HEK293T (cell line): Measurements from ENCODE around the gene DNAH17.

Source experiments
- CTCF ChIA-PET: fragments of 350-600 bp; formaldehyde crosslinking; extraction: SDS; loops from one replicate; lab custom pipeline; 2021; ENCODE audit warnings: antibody characterized with exemption, inconsistent platforms; lab: Yijun Ruan, JAX
- POLR2A ChIA-PET: fragments of 350-600 bp; formaldehyde crosslinking; extraction: SDS; loops from one replicate; lab custom pipeline; 2020; ENCODE audit warnings: antibody characterized with exemption, inconsistent platforms; lab: Yijun Ruan, JAX
- DNase-seq: peaks from one replicate; pipeline ENCODE4 v3.0.0; 2012; ENCODE audit warnings: mixed read lengths; ENCODE audit errors: extremely low spot score
- ARNT ChIP-seq: fragments of 450-650 bp; IDR thresholded peaks from 2 replicates; pipeline ENCODE4 v1.6.1; 2017; ENCODE audit warnings: mild to moderate bottlenecking
- BHLHE40 ChIP-seq: fragments of 450-650 bp; IDR thresholded peaks from 2 replicates; pipeline ENCODE4 v1.6.1; 2016; ENCODE audit warnings: mild to moderate bottlenecking, moderate library complexity, borderline replicate concordance
- CTBP1 ChIP-seq: fragments of 450-650 bp; IDR thresholded peaks from 2 replicates; pipeline ENCODE4 v1.6.1; 2016; ENCODE audit warnings: borderline replicate concordance
- ELF4 ChIP-seq: fragments of 450-650 bp; IDR thresholded peaks from 2 replicates; pipeline ENCODE4 v1.6.1; 2017; ENCODE audit warnings: antibody characterized with exemption
- FOXA1 ChIP-seq: fragments of 450-650 bp; IDR thresholded peaks from 2 replicates; pipeline ENCODE4 v1.6.1; 2016; ENCODE audit warnings: mild to moderate bottlenecking
- FOXK2 ChIP-seq: fragments of 450-650 bp; IDR thresholded peaks from 2 replicates; pipeline ENCODE4 v1.6.1; 2016; ENCODE audit warnings: mild to moderate bottlenecking
- FOXM1 ChIP-seq: fragments of 450-650 bp; IDR thresholded peaks from 2 replicates; pipeline ENCODE4 v1.6.1; 2017; ENCODE audit warnings: mild to moderate bottlenecking, borderline replicate concordance
- HDGF ChIP-seq: fragments of 450-650 bp; IDR thresholded peaks from 2 replicates; pipeline ENCODE4 v1.6.1; 2017; ENCODE audit warnings: antibody characterized with exemption, borderline replicate concordance
- L3MBTL2 ChIP-seq: fragments of 450-650 bp; conservative IDR thresholded peaks from 2 replicates; pipeline ENCODE4 v1.6.1; 2016; ENCODE audit warnings: mild to moderate bottlenecking
- LEF1 ChIP-seq: fragments of 450-650 bp; IDR thresholded peaks from 2 replicates; pipeline ENCODE4 v1.6.1; 2017; ENCODE audit warnings: mild to moderate bottlenecking, borderline replicate concordance
- NFRKB ChIP-seq: fragments of 450-650 bp; IDR thresholded peaks from 2 replicates; pipeline ENCODE4 v1.6.1; 2016; ENCODE audit warnings: mild to moderate bottlenecking, moderate library complexity
- PKNOX1 ChIP-seq: fragments of 450-650 bp; IDR thresholded peaks from 2 replicates; pipeline ENCODE4 v1.6.1; 2016
- SP1 ChIP-seq: fragments of 450-650 bp; IDR thresholded peaks from 2 replicates; pipeline ENCODE4 v1.6.1; 2017
- SUZ12 ChIP-seq: fragments of 450-650 bp; IDR thresholded peaks from 2 replicates; pipeline ENCODE4 v1.6.1; 2016; ENCODE audit warnings: mild to moderate bottlenecking
- TARDBP ChIP-seq: fragments of 450-650 bp; IDR thresholded peaks from 2 replicates; pipeline ENCODE4 v1.6.1; 2016
- ZNF384 ChIP-seq: fragments of 450-650 bp; IDR thresholded peaks from 2 replicates; pipeline ENCODE4 v1.6.1; 2016

Gene DNAH17

DNA sequence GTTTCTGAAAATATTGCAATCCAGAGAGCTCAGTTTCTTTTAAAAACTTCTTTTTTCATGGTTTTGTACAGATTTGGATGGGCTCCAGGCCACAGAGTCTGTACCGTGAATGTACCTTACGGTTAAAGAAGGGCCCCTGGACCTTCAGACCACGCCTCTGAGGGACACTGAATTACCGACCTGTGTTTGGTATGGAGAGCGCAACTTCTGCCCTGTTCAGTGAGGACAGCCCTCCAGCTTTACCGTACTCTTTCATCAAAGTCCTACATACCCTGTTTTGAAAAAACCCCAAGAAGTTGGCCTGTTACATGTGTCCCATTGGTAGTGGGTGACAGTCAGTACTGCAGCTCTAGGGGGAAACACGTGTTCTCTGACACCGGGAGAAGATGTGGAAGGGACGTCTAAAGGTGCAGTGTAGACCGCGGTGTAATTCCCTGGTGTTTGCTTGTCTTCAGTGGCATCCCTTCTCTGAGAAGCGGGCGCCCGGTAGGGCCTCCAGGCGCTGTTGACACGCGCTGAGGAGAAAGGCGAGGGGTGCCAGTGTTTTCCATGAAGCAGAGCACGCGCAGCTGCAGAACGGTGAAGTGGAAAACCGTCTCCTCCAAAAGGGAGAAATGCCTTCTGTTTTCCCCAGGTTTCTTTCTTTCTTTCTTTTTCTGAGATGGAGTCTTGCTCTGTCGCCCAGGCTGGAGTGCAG is 192.6 kb downstream of the DNAH17 start:
- no peak for TF ChIP-seq SP1
- ChIA-PET CTCF (interaction anchor here (0.9 kb wide), 1 partner anchor 37 kb away, joined by 3 read pairs; no protein-coding TSS in a partner anchor), POLR2A (no interaction called here)
- DNase-seq = no peak

- TF ChIP-seq FOXM1 (no peak), NFRKB (no peak), TARDBP (no peak), HDGF (no peak), PKNOX1 (no peak), ARNT (no peak), ZNF384 (no peak), SUZ12 (no peak), SP1 (no peak), ELF4 (no peak), LEF1 (no peak), CTBP1 (no peak), BHLHE40 (no peak), FOXA1 (no peak), FOXK2 (no peak), L3MBTL2 (no peak)
- CTCF ChIA-PET = no interaction called here
- no peak for DNase-seq
- POLR2A ChIA-PET = no interaction called here
These were observed 193.3 kb downstream of the DNAH17 start for GRCh38 chr17:78383725-78384471.

DNA sequence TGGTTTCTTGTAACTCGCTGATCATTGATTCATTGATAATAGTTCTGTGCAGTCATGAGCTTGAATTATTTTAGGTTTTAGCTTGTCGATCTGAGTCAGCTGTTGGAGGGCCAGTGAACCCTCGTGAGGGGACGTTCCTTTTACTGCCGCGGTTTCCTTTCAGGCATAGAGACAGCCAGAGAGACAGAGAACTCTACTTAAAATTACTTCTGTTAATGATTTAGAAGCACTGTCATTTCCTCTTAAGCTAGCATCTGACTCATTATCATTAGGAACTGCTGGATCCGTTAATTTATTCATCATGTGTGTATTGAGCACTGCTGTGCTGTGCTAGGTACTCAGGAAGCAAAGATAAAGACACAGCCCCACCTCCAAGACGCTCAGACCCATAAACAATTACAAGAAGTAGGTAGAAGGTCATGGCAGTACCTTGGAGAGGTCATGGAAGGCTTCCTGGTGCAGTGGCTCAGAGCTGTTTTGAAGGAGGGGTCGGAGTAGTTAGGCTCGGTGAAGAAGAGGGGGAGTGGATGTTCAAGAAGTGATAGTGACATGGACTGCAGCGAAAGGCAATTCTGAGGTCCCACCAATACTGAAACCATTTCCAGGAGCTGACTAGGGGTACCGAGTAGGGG is 195.5 kb downstream of the DNAH17 start:
- ChIA-PET CTCF (interaction anchor here (1.5 kb wide), 1 partner anchor 21 kb away, joined by 3 read pairs; no protein-coding TSS in a partner anchor), POLR2A (no interaction called here)
- TF ChIP-seq SUZ12 (no peak), LEF1 (no peak), BHLHE40 (no peak), L3MBTL2 (no peak)
- DNase-seq = no peak

DNA sequence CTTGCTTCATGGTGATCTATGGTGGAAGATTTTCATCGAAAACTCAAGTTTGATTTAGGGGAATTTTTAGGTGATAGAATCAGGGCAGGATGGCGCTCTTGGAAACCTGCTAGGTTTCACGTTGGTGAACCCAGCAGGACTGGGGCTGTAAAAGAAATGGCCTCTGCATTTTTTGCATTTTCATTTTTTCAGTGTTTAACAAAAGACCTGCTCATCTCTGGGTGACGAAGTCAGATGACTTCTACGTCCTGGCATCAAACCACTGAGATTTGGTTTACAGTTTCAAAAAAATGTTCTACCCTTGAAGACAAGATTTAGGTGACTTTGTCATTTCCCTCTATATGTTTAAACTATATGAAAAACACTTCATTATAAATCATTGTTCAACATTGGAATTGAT is 196.8 kb downstream of the DNAH17 start:
- TF ChIP-seq LEF1 (no peak), ZNF384 (no peak), CTBP1 (no peak), NFRKB (no peak), BHLHE40 (no peak), PKNOX1 (no peak), HDGF (no peak), SUZ12 (no peak), ARNT (no peak), L3MBTL2 (no peak), FOXK2 (no peak), FOXM1 (no peak), TARDBP (no peak), ELF4 (no peak), SP1 (no peak), FOXA1 (no peak)
- CTCF ChIA-PET = interaction anchor here (0.6 kb wide), 1 partner anchor 933 kb away, joined by 3 read pairs; no protein-coding TSS in a partner anchor
- no peak for DNase-seq
- POLR2A ChIA-PET = no interaction called here

- no peak for TF ChIP-seq PKNOX1
- no peak for TF ChIP-seq ELF4
- TF ChIP-seq ZNF384 = no peak
- no peak for TF ChIP-seq SP1
- TF ChIP-seq FOXM1 = no peak
- TF ChIP-seq LEF1 = no peak
- TF ChIP-seq BHLHE40 = no peak
- TF ChIP-seq CTBP1 = no peak
- TF ChIP-seq FOXA1 = no peak
- TF ChIP-seq L3MBTL2 = no peak
- TF ChIP-seq TARDBP = no peak
- no peak for TF ChIP-seq FOXK2
- no peak for TF ChIP-seq SUZ12
- ChIA-PET POLR2A (interaction anchor here (0.9 to 1.9 kb wide), 3 partner anchors 11 to 18 kb away, joined by 5 to 10 read pairs (median 6); no protein-coding TSS in a partner anchor), CTCF (no interaction called here)
- DNase-seq = no peak
These were observed 198.1 kb downstream of the DNAH17 start for GRCh38 chr17:78379131-78379491.
